GM21423 (cell line): ENCODE data around the gene REC8.

Experiments
- ATAC-seq: cut with Tn5 transposase; IDR thresholded peaks from one replicate; pipeline ENCODE4 v1.9.1; 2021; ENCODE audit warnings: mild to moderate bottlenecking, moderate library complexity; ENCODE audit not compliant: unreplicated experiment

Gene REC8

GRCh38 chr14:24137529-24138395 is 34.1 kb upstream of the REC8 start:
- no peak for ATAC-seq

GRCh38 chr14:24138396-24139271 is 33.2 kb upstream of the REC8 start:
- ATAC-seq: no peak

GRCh38 chr14:24139272-24139934 is 32.5 kb upstream of the REC8 start:
- ATAC-seq: no peak

- ATAC-seq: peak; percentile 88
These were observed 30.6 kb upstream of the REC8 start, which contains the start of gene EMC9 for GRCh38 chr14:24141097-24141880. EMC9 (minus strand) TSS chr14:24141591; CDS start chr14:24141304, 287 bp downstream.

- ATAC-seq: no peak
These were observed 28.4 kb upstream of the REC8 start for GRCh38 chr14:24143511-24143910.

DNA sequence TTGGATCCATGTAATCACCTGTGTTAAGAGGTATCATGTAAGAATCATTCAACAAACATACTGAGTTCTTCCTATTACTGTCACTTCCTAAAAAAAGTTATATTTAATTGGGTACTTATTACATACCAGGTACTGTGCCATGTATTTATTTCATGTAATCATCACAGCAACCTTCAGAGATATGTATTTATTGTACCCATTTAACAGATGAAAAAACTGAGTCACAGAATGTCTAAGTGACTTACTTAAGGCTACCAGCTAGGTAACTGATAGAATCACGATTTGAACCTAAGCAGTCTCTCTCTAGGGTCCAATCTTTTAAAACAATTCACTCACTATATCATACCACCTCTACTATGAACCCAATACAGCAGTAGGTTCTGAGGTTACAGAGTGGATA is 27.4 kb upstream of the REC8 start:
- no peak for ATAC-seq

DNA sequence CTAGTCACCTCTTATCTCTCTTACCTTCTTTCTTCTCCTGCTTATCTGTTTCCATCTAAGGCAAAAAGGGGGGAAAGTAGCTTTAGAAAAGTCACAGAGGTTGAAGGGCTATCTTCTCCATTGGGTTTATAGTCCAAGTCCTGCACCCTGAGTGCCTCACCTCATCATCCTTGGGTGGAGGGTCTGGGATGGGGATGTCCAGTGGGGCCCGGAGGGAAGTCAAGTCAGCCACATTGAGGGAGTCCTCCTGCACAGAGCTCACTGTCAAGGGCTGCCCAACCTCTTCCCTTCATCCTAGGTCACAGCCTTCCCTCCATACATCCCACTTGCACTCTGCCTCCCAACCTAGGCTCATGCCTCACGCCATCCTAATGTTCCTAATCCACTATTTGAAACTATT is 26.7 kb upstream of the REC8 start:
- ATAC-seq: no peak

- ATAC-seq: no peak
These were observed 26.0 kb upstream of the REC8 start for GRCh38 chr14:24145690-24146452.

GRCh38 chr14:24146453-24146977 is 25.4 kb upstream of the REC8 start, which contains the start of gene PSME2:
PSME2 (minus strand) TSS chr14:24146610; CDS start chr14:24146581, 29 bp downstream.
- ATAC-seq: peak; percentile 57

- ATAC-seq: peak; percentile 82
These were observed 24.7 kb upstream of the REC8 start, which contains the start of gene RNF31 for GRCh38 chr14:24146978-24147760. RNF31 (plus strand) TSS chr14:24147498; CDS start chr14:24147699, 201 bp downstream.

- ATAC-seq: no peak
These were observed 24.0 kb upstream of the REC8 start for GRCh38 chr14:24147761-24148428.

DNA sequence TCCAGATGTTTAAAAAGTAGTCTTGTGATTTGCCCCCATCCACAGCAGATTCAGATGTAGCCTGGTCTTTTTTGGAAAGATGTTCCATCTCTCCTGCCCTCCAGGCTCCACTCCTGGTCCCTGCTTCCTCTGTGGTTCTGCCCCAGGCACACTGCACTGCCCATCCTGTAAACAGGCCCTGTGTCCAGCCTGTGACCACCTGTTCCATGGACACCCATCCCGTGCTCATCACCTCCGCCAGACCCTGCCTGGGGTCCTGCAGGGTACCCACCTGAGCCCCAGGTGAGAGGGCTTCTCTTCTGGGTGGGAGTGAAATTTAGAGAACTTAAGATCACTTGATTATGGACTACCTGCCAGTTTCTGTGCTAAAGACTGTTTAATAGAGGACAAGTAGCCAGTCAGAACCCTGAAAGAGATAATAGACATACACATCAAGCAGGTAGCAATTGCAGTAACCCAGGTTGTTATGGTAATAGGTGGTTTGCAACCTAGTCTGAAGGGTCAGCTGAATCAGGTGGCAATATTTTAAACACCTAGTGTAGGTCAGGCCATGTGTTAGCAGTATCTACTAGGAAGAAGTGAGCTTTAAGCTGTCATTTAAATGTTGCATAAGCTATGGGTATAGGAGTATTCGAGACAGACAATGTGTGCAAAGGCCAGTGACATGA is 22.4 kb upstream of the REC8 start:
- ATAC-seq: no peak

DNA sequence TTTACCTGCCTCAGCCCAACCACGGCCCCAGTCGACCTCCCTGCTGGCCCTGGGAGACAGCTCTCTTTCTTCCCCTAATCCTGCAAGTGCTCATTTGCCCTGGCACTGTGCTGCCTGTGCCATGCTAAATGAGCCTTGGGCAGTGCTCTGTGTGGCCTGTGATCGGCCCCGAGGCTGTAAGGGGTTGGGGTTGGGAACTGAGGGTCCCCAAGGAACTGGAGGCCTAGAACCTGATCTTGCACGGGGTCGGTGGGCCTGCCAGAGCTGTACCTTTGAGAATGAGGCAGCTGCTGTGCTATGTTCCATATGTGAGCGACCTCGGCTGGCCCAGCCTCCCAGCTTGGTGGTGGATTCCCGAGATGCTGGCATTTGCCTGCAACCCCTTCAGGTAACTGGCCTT is 21.8 kb upstream of the REC8 start:
- no peak for ATAC-seq

DNA sequence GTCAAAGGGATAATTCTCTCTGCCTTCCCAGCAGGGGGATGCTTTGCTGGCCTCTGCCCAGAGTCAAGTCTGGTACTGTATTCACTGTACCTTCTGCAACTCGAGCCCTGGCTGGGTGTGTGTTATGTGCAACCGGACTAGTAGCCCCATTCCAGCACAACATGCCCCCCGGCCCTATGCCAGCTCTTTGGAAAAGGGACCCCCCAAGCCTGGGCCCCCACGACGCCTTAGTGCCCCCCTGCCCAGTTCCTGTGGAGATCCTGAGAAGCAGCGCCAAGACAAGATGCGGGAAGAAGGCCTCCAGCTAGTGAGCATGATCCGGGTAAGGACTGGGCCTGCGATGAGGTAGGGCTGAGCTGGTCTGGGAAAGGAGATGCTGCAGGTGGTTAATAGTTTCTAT is 21.3 kb upstream of the REC8 start:
- ATAC-seq: no peak

GRCh38 chr14:24150993-24151392 is 20.9 kb upstream of the REC8 start:
- ATAC-seq: no peak

- ATAC-seq: no peak
These were observed 20.3 kb upstream of the REC8 start for GRCh38 chr14:24151404-24152080.

DNA sequence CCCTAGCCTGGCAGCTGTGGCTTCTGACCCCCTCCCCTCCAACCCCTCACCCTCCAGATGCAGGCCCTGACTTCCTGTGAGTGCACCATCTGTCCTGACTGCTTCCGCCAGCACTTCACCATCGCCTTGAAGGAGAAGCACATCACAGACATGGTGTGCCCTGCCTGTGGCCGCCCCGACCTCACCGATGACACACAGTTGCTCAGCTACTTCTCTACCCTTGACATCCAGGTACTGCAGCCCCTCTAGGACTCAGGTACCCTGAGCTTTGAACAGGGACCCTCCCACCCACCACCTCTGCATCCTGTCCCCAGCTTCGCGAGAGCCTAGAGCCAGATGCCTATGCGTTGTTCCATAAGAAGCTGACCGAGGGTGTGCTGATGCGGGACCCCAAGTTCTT is 16.8 kb upstream of the REC8 start:
- ATAC-seq: no peak
